ENCODE data around the gene MLF1.

- TF ChIP-seq CTCF (IDR thresholded peaks at IDR 0.05; ENCODE audit: poor library complexity) (no peak), EZH2 (IDR thresholded peaks at IDR 0.05; ENCODE audit: borderline replicate concordance) (no peak), EZH2phosphoT487 (IDR thresholded peaks at IDR 0.05; ENCODE audit: low read depth, severe bottlenecking, unreplicated experiment) (no peak)
Measured at GRCh38 chr3:158563076-158563475, 7.9 kb upstream of the MLF1 start.
